Sigmoid colon (tissue), 4 donors: ENCODE results near the gene EHBP1.

ENCODE experiments used
- CTCF ChIP-seq, 4 experiments: fragments of 450-650 bp in 3 of 4; fragments of 200-600 bp in 1 of 4; IDR thresholded peaks; one replicate each; pipeline ENCODE4 v1.5.1; 2016 to 2019; ENCODE audit warnings: antibody characterized with exemption in 4 of 4, mild to moderate bottlenecking in 3 of 4, moderate library complexity in 2 of 4
- POLR2A ChIP-seq, 2 donors: fragments of 450-650 bp; IDR thresholded peaks; one replicate each; pipeline ENCODE4 v1.6.1; 2016; ENCODE audit warnings: antibody characterized with exemption in 2 of 2, mild to moderate bottlenecking in 2 of 2, moderate library complexity in 2 of 2
- POLR2AphosphoS5 ChIP-seq, 4 donors: sonication (generic); formaldehyde crosslinking; IDR thresholded peaks; one replicate each; pipeline ENCODE4 v1.6.1; 2017; ENCODE audit warnings: antibody characterized with exemption in 4 of 4

GRCh38 chr2:62736899-62737559 lies 31.5 kb downstream of the EHBP1 start:
- no peak for TF ChIP-seq CTCF (IDR thresholded peaks at IDR 0.05)
- TF ChIP-seq POLR2AphosphoS5 (IDR thresholded peaks at IDR 0.05) = no peak
- TF ChIP-seq POLR2A (IDR thresholded peaks at IDR 0.05) = no peak
